Measurements from ENCODE around the gene LTBP2. TPM values are rescaled to one million over a fixed set of nuclear protein-coding genes. Genes with fewer than 3 reads are reported as not detected.

The LTBP2 gene
- total RNA-seq, 1 experiment from 2014 or later: 1.5 TPM

- no peak for TF ChIP-seq CEBPB (IDR thresholded peaks at IDR 0.05; ENCODE audit: low read depth)
- no peak for TF ChIP-seq ZNF274 (IDR thresholded peaks at IDR 0.05; ENCODE audit: low read depth, low read length)
- TF ChIP-seq, protein P1, sequence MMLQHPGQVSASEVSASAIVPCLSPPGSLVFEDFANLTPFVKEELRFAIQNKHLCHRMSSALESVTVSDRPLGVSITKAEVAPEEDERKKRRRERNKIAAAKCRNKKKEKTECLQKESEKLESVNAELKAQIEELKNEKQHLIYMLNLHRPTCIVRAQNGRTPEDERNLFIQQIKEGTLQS (IDR thresholded peaks at IDR 0.05): no peak
- no peak for TF ChIP-seq POLR2AphosphoS5 (IDR thresholded peaks at IDR 0.05; ENCODE audit: low read depth, low read length)
- TF ChIP-seq, protein P2, sequence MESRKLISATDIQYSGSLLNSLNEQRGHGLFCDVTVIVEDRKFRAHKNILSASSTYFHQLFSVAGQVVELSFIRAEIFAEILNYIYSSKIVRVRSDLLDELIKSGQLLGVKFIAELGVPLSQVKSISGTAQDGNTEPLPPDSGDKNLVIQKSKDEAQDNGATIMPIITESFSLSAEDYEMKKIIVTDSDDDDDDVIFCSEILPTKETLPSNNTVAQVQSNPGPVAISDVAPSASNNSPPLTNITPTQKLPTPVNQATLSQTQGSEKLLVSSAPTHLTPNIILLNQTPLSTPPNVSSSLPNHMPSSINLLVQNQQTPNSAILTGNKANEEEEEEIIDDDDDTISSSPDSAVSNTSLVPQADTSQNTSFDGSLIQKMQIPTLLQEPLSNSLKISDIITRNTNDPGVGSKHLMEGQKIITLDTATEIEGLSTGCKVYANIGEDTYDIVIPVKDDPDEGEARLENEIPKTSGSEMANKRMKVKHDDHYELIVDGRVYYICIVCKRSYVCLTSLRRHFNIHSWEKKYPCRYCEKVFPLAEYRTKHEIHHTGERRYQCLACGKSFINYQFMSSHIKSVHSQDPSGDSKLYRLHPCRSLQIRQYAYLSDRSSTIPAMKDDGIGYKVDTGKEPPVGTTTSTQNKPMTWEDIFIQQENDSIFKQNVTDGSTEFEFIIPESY (IDR thresholded peaks at IDR 0.05; ENCODE audit: extremely low read depth, insufficient replicate concordance, low read length): no peak
- TF ChIP-seq SIN3A (IDR thresholded peaks at IDR 0.05; ENCODE audit: low read depth): no peak
- no peak for TF ChIP-seq JUND (IDR thresholded peaks at IDR 0.05)
- TF ChIP-seq YY1 (IDR thresholded peaks at IDR 0.05; ENCODE audit: extremely low read depth, insufficient replicate concordance, low read depth, low read length): no peak
- no peak for TF ChIP-seq EGR1 (IDR thresholded peaks at IDR 0.05; ENCODE audit: low read depth)
- no peak for TF ChIP-seq FOSL1 (IDR thresholded peaks at IDR 0.05; ENCODE audit: low read depth)
- TF ChIP-seq, protein P3, sequence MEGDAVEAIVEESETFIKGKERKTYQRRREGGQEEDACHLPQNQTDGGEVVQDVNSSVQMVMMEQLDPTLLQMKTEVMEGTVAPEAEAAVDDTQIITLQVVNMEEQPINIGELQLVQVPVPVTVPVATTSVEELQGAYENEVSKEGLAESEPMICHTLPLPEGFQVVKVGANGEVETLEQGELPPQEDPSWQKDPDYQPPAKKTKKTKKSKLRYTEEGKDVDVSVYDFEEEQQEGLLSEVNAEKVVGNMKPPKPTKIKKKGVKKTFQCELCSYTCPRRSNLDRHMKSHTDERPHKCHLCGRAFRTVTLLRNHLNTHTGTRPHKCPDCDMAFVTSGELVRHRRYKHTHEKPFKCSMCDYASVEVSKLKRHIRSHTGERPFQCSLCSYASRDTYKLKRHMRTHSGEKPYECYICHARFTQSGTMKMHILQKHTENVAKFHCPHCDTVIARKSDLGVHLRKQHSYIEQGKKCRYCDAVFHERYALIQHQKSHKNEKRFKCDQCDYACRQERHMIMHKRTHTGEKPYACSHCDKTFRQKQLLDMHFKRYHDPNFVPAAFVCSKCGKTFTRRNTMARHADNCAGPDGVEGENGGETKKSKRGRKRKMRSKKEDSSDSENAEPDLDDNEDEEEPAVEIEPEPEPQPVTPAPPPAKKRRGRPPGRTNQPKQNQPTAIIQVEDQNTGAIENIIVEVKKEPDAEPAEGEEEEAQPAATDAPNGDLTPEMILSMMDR (IDR thresholded peaks at IDR 0.05 in 2 of 3, conservative IDR thresholded peaks at IDR 0.05 in 1 of 3; ENCODE audit: borderline replicate concordance in 1 of 3, insufficient read depth in 1 of 3, low read depth in 2 of 3, low read length in 2 of 3): no peak
- TF ChIP-seq SP1 (IDR thresholded peaks at IDR 0.05; ENCODE audit: low read depth): no peak
- TF ChIP-seq MAX (IDR thresholded peaks at IDR 0.05): no peak
- no peak for TF ChIP-seq EZH2phosphoT487 (IDR thresholded peaks at IDR 0.05; ENCODE audit: borderline replicate concordance)
- no peak for TF ChIP-seq ZFX (IDR thresholded peaks at IDR 0.05)
- no peaks in the 10 kb centered on the region for H3K36me3 ChIP-seq (ENCODE audit: control insufficient read depth in 1 of 2, insufficient read depth in 2 of 2, low read length in 2 of 2)
- intact Hi-C loops (cut with micrococcal nuclease): no loop called here
- no peak overlapping the region for H2AFZ ChIP-seq (ENCODE audit: low read depth, low read length, poor library complexity, severe bottlenecking)
- ATAC-seq (no peak), DNase-seq (ENCODE audit: low read depth, low spot score) (no peak)
- H3K79me2 ChIP-seq (ENCODE audit: insufficient read depth, low read length): no peaks in the 10 kb centered on the region
- H3K4me1 ChIP-seq (ENCODE audit: control insufficient read depth in 1 of 2, insufficient read depth in 2 of 2, low read length in 2 of 2): no peaks in the 10 kb centered on the region
- H3K9me2 ChIP-seq (ENCODE audit: insufficient read depth): no peaks in the 10 kb centered on the region
- no peak overlapping the region for H3K27ac ChIP-seq (ENCODE audit: low read depth, low read length)
- ChIA-PET CTCF (no interaction called here), POLR2A (no interaction called here), RAD21 (ENCODE audit: low non-redundant PET in 1 of 2, low total read pairs in 2 of 2, uncharacterized antibody in 2 of 2, unreplicated experiment in 2 of 2) (no interaction called here)
- H3K9ac ChIP-seq (ENCODE audit: low read length): no peak overlapping the region
- H3K4me2 ChIP-seq (ENCODE audit: low read length): no peak overlapping the region
- no TSS peak for BruUV-seq (replicated peaks)
- H3K27me3 ChIP-seq (ENCODE audit: insufficient read depth, low read length): no peaks in the 10 kb centered on the region
- H3K4me3 ChIP-seq (replicated peaks in 1 of 2; ENCODE audit: low read depth in 1 of 2, low read length in 2 of 2): no peak overlapping the region
- no peaks in the 10 kb centered on the region for H3K9me3 ChIP-seq (ENCODE audit: control insufficient read depth in 1 of 2, insufficient read depth in 1 of 2, low read depth in 1 of 2, low read length in 2 of 2)
- no peaks in the 10 kb centered on the region for H4K20me1 ChIP-seq (ENCODE audit: insufficient read depth)
These were observed 25.1 kb upstream of the LTBP2 start for GRCh38 chr14:74637178-74637550.
